ENCODE results near the gene TRPV4. TPM values are rescaled to one million over a fixed set of nuclear protein-coding genes. Genes with fewer than 3 reads are reported as not detected.

Gene TRPV4
- total RNA-seq, 2 experiments from 2014 or later, result not detected

GRCh38 chr12:109772622-109773321 is 60.4 kb downstream of the TRPV4 start:
- peak overlapping the region; percentile 55 for H3K4me3 Mint-ChIP-seq
- DNase-seq, result no peak
- H3K27ac Mint-ChIP-seq, result no peak overlapping the region
- H3K9me3 Mint-ChIP-seq, result no peaks in the 10 kb centered on the region
- peaks cover 8% of the 10 kb centered on the region for H3K27me3 Mint-ChIP-seq
- no peaks in the 10 kb centered on the region for H3K36me3 Mint-ChIP-seq
- peaks cover 7% of the 10 kb centered on the region for H3K4me1 Mint-ChIP-seq

GRCh38 chr12:109771746-109772621 is 61.2 kb downstream of the TRPV4 start:
- Mint-ChIP-seq H3K9me3 (no peaks in the 10 kb centered on the region), H3K4me1 (peaks cover 2% of the 10 kb centered on the region), H3K27me3 (peaks cover 8% of the 10 kb centered on the region), H3K27ac (no peak overlapping the region), H3K36me3 (no peaks in the 10 kb centered on the region), H3K4me3 (no peak overlapping the region)
- DNase-seq, result no peak

- Mint-ChIP-seq H3K4me1 (peaks cover 2% of the 10 kb centered on the region), H3K9me3 (no peaks in the 10 kb centered on the region), H3K4me3 (no peak overlapping the region), H3K36me3 (no peaks in the 10 kb centered on the region), H3K27ac (no peak overlapping the region), H3K27me3 (peaks cover 5% of the 10 kb centered on the region)
- no peak for DNase-seq
Observed at GRCh38 chr12:109770861-109771670, 62.1 kb downstream of the TRPV4 start.

GRCh38 chr12:109770104-109770860 is 62.9 kb downstream of the TRPV4 start:
- H3K27me3 Mint-ChIP-seq, result peaks cover 4% of the 10 kb centered on the region
- DNase-seq, result no peak
- no peak overlapping the region for H3K27ac Mint-ChIP-seq
- no peaks in the 10 kb centered on the region for H3K36me3 Mint-ChIP-seq
- no peak overlapping the region for H3K4me3 Mint-ChIP-seq
- H3K4me1 Mint-ChIP-seq, result peaks cover 2% of the 10 kb centered on the region
- no peaks in the 10 kb centered on the region for H3K9me3 Mint-ChIP-seq

GRCh38 chr12:109768901-109769670 is 64.1 kb downstream of the TRPV4 start:
- DNase-seq, result no peak
- Mint-ChIP-seq H3K27me3 (peaks cover 3% of the 10 kb centered on the region), H3K4me1 (peaks cover 2% of the 10 kb centered on the region), H3K36me3 (no peaks in the 10 kb centered on the region), H3K4me3 (no peak overlapping the region), H3K9me3 (no peaks in the 10 kb centered on the region), H3K27ac (no peak overlapping the region)

- H3K27ac Mint-ChIP-seq, result no peak overlapping the region
- DNase-seq, result no peak
- H3K4me3 Mint-ChIP-seq, result no peak overlapping the region
- peaks cover under 1% of the 10 kb centered on the region for H3K4me1 Mint-ChIP-seq
- H3K36me3 Mint-ChIP-seq, result no peaks in the 10 kb centered on the region
- peaks cover 2% of the 10 kb centered on the region for H3K9me3 Mint-ChIP-seq
- no peaks in the 10 kb centered on the region for H3K27me3 Mint-ChIP-seq
Observed at GRCh38 chr12:109767991-109768900, 65.0 kb downstream of the TRPV4 start.

- Mint-ChIP-seq H3K4me3 (no peak overlapping the region), H3K27ac (no peak overlapping the region), H3K27me3 (no peaks in the 10 kb centered on the region), H3K4me1 (peaks cover 2% of the 10 kb centered on the region), H3K36me3 (no peaks in the 10 kb centered on the region), H3K9me3 (peaks cover 3% of the 10 kb centered on the region)
- DNase-seq, result no peak
Observed at GRCh38 chr12:109767456-109767855, 65.7 kb downstream of the TRPV4 start.

- no peak for DNase-seq
- H3K4me3 Mint-ChIP-seq, result no peak overlapping the region
- H3K36me3 Mint-ChIP-seq, result no peaks in the 10 kb centered on the region
- peaks cover 2% of the 10 kb centered on the region for H3K4me1 Mint-ChIP-seq
- H3K9me3 Mint-ChIP-seq, result peaks cover 3% of the 10 kb centered on the region
- H3K27me3 Mint-ChIP-seq, result no peaks in the 10 kb centered on the region
- no peak overlapping the region for H3K27ac Mint-ChIP-seq
Observed at GRCh38 chr12:109766251-109766778, 66.9 kb downstream of the TRPV4 start.

- H3K27ac Mint-ChIP-seq, result no peak overlapping the region
Observed at GRCh38 chr12:109765446-109765810, 67.8 kb downstream of the TRPV4 start.

GRCh38 chr12:109764776-109765445 is 68.3 kb downstream of the TRPV4 start:
- Mint-ChIP-seq H3K9me3 (peaks cover 3% of the 10 kb centered on the region), H3K4me3 (no peak overlapping the region), H3K27ac (no peak overlapping the region), H3K4me1 (peaks cover 4% of the 10 kb centered on the region), H3K27me3 (no peaks in the 10 kb centered on the region), H3K36me3 (no peaks in the 10 kb centered on the region)
- no peak for DNase-seq

More at GRCh38 chr12:109765446-109765810, 67.8 kb downstream of the TRPV4 start:
- DNase-seq, result no peak
- Mint-ChIP-seq H3K36me3 (no peaks in the 10 kb centered on the region), H3K9me3 (peaks cover 3% of the 10 kb centered on the region), H3K4me3 (no peak overlapping the region), H3K27me3 (no peaks in the 10 kb centered on the region), H3K4me1 (peaks cover 4% of the 10 kb centered on the region)

GRCh38 chr12:109764123-109764522 is 69.1 kb downstream of the TRPV4 start:
- DNase-seq, result no peak
- Mint-ChIP-seq H3K27ac (no peak overlapping the region), H3K9me3 (peaks cover 3% of the 10 kb centered on the region), H3K4me1 (peaks cover 4% of the 10 kb centered on the region), H3K27me3 (no peaks in the 10 kb centered on the region), H3K4me3 (no peak overlapping the region), H3K36me3 (no peaks in the 10 kb centered on the region)

- DNase-seq, result no peak
- Mint-ChIP-seq H3K9me3 (peaks cover 3% of the 10 kb centered on the region), H3K36me3 (no peaks in the 10 kb centered on the region), H3K27ac (peak overlapping the region; percentile 29), H3K4me1 (peaks cover 4% of the 10 kb centered on the region), H3K27me3 (no peaks in the 10 kb centered on the region), H3K4me3 (no peak overlapping the region)
Observed at GRCh38 chr12:109763201-109763841, 69.9 kb downstream of the TRPV4 start.
